HG03469 (cell line): ENCODE data around the gene RAET1G.
"Not testable (repeated sequence)": the region's sequence is repeated elsewhere in the genome, so short reads cannot be mapped to it uniquely, and the experiment has no call there.

ENCODE experiments used
- ATAC-seq: cut with Tn5 transposase; IDR thresholded peaks from one replicate; pipeline ENCODE4 v1.9.1; 2021; ENCODE audit warnings: mild to moderate bottlenecking, moderate library complexity, moderate number of reproducible peaks; ENCODE audit not compliant: unreplicated experiment

Gene RAET1G

GRCh38 chr6:149897855-149898744 lies 24.8 kb downstream of the RAET1G start, which contains the start of gene RAET1E:
Gene RAET1E, minus strand, starts transcription at chr6:149898113. Its CDS starts 7,212 bp downstream, at chr6:149890901.
- ATAC-seq, result no peak

GRCh38 chr6:149897015-149897697 lies 25.8 kb downstream of the RAET1G start:
- ATAC-seq, result no peak

- no peak for ATAC-seq
These were observed 26.4 kb downstream of the RAET1G start for GRCh38 chr6:149896491-149896890.

GRCh38 chr6:149895833-149896271 lies 27.1 kb downstream of the RAET1G start:
- ATAC-seq, result no peak

- ATAC-seq, result no peak
These were observed 27.8 kb downstream of the RAET1G start for GRCh38 chr6:149895048-149895590.

- not testable (repeated sequence) for ATAC-seq
These were observed 31.1 kb downstream of the RAET1G start for GRCh38 chr6:149891864-149892263.

GRCh38 chr6:149891259-149891658 lies 31.7 kb downstream of the RAET1G start:
- no peak for ATAC-seq

GRCh38 chr6:149890629-149891045 lies 32.3 kb downstream of the RAET1G start:
- no peak for ATAC-seq

GRCh38 chr6:149889326-149889725 lies 33.6 kb downstream of the RAET1G start:
- ATAC-seq, result no peak

- no peak for ATAC-seq
These were observed 34.3 kb downstream of the RAET1G start for GRCh38 chr6:149888659-149889058.

- ATAC-seq, result no peak
These were observed 34.8 kb downstream of the RAET1G start for GRCh38 chr6:149888093-149888492.

- no peak for ATAC-seq
These were observed 35.6 kb downstream of the RAET1G start for GRCh38 chr6:149887343-149887742.

GRCh38 chr6:149885888-149886287 lies 37.0 kb downstream of the RAET1G start:
- ATAC-seq, result no peak

GRCh38 chr6:149884617-149885016 lies 38.3 kb downstream of the RAET1G start:
- ATAC-seq, result no peak

GRCh38 chr6:149884215-149884614 lies 38.7 kb downstream of the RAET1G start:
- no peak for ATAC-seq

- ATAC-seq, result no peak
These were observed 41.1 kb downstream of the RAET1G start for GRCh38 chr6:149881860-149882259.

- no peak for ATAC-seq
These were observed 41.7 kb downstream of the RAET1G start for GRCh38 chr6:149881066-149881766.

GRCh38 chr6:149877659-149878058 lies 45.3 kb downstream of the RAET1G start:
- ATAC-seq, result no peak

- no peak for ATAC-seq
These were observed 46.5 kb downstream of the RAET1G start for GRCh38 chr6:149876241-149876933.

- no peak for ATAC-seq
These were observed 50.7 kb downstream of the RAET1G start for GRCh38 chr6:149872233-149872632.
